Psoas muscle (tissue), 8 donors: ENCODE data around the gene GTPBP1. TPM values are rescaled to one million over a fixed set of nuclear protein-coding genes. Genes with fewer than 3 reads are reported as not detected.

ENCODE experiments used
- ATAC-seq, 4 donors: fragments of 200-7000 bp; cut with Tn5 transposase; one replicate each; pipeline ENCODE4 v1.9.1; 2020; ENCODE audit warnings: moderate library complexity in 3 of 4, mild to moderate bottlenecking in 2 of 4
- DNase-seq, 2 donors: peaks; one replicate each; pipeline ENCODE4 v3.0.0-alpha.2; 2020
- H3K27ac ChIP-seq: fragments of 200-600 bp; one replicate; pipeline ENCODE4 v1.8.0; 2022
- H3K27me3 ChIP-seq, 3 donors: fragments of 200-600 bp in 1 of 3; one replicate each; pipeline versions ENCODE4 v1.6.1 to v1.8.0; 2013 to 2022; ENCODE audit warnings: low read length in 2 of 3, mild to moderate bottlenecking in 2 of 3, moderate library complexity in 1 of 3; ENCODE audit not compliant: insufficient read depth in 3 of 3
- H3K36me3 ChIP-seq, 2 donors: fragments of 200-600 bp in 1 of 2; one replicate each; pipeline versions ENCODE4 v1.6.1 to v1.8.0; 2013 to 2022; ENCODE audit warnings: low read depth in 1 of 2, mild to moderate bottlenecking in 1 of 2, moderate library complexity in 1 of 2; ENCODE audit not compliant: insufficient read depth in 1 of 2
- H3K4me1 ChIP-seq: fragments of 200-600 bp; one replicate; pipeline ENCODE4 v1.8.0; 2022
- H3K4me3 ChIP-seq: fragments of 200-600 bp; one replicate; pipeline ENCODE4 v1.8.0; 2022; ENCODE audit warnings: mild to moderate bottlenecking
- H3K9me3 ChIP-seq: fragments of 200-600 bp; one replicate; pipeline ENCODE4 v1.8.0; 2022
- WGBS, 3 donors: extraction: QIAGEN DNeasy Blood & Tissue Kit; methylation state at CpG; one replicate each; pipeline versions ENCODE4 v1.1.6 to v1.1.7; 2013; 5-methylcytosine and 5-hydroxymethylcytosine counted together
- intact Hi-C, 2 donors: fragments of 100-400 bp; cut with DNase I; formaldehyde crosslinking; loops; one replicate each; pipeline versions ENCODE4 v1.11.0 to v1.14.2; 2022
- polyA plus RNA-seq, 3 donors: library from polyadenylated mRNA; stranded (reverse); fragments of 200-250 nt; gene quantifications; one replicate each; pipeline ENCODE4 v1.2.3, GENCODE V29; 2013
- total RNA-seq, 4 donors: library from RNA; stranded (reverse); fragmentation: NEBNext Ultra II Directional in 2 of 4; extraction: Animal tissue kit (Norgen Biotek cat#: 25700) in 2 of 4; gene quantifications; one replicate each; pipeline versions ENCODE4 v1.2.1 to v1.2.4, GENCODE V29; 2021 to 2023
- TF ChIP-seq, protein P1 (sequence below): fragments of 200-600 bp; IDR thresholded peaks from one replicate; pipeline ENCODE4 v1.8.0; 2022; ENCODE audit warnings: antibody characterized with exemption
- donor health status: healthy with polysubstance abuse.
- donor health status: DM: no; HTN: no; CAD: no; lungs with moderate emphysema.
- donor health status: Bipolar disorder and iron deficiency.
- donor health status: healthy.
- donor health status: DM: yes; HTN: yes; CAD: no.
- donor health status: DM: no; HTN: no; CAD: no.
- donor health status: DM: no; HTN: no; CAD: no.
- donor health status: DM: yes; HTN: yes; CAD: no.

The GTPBP1 gene
- total and polyA plus RNA-seq, 7 donors: 16.4 to 46.1 (median 24.3) TPM

- no peak overlapping the region for H3K4me3 ChIP-seq
- DNase-seq (peak in 1 of 2 donors; percentile 47), ATAC-seq (no peak)
- no peaks in the 10 kb centered on the region for H3K9me3 ChIP-seq
- no peaks in the 10 kb centered on the region for H3K27me3 ChIP-seq
- TF ChIP-seq, protein P1, sequence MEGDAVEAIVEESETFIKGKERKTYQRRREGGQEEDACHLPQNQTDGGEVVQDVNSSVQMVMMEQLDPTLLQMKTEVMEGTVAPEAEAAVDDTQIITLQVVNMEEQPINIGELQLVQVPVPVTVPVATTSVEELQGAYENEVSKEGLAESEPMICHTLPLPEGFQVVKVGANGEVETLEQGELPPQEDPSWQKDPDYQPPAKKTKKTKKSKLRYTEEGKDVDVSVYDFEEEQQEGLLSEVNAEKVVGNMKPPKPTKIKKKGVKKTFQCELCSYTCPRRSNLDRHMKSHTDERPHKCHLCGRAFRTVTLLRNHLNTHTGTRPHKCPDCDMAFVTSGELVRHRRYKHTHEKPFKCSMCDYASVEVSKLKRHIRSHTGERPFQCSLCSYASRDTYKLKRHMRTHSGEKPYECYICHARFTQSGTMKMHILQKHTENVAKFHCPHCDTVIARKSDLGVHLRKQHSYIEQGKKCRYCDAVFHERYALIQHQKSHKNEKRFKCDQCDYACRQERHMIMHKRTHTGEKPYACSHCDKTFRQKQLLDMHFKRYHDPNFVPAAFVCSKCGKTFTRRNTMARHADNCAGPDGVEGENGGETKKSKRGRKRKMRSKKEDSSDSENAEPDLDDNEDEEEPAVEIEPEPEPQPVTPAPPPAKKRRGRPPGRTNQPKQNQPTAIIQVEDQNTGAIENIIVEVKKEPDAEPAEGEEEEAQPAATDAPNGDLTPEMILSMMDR: no peak
- H3K4me1 ChIP-seq: peaks cover 14% of the 10 kb centered on the region
- intact Hi-C loops: no loop called here
- 74 to 80% (median 77%) methylated on average over 16 of the region's 16 CpGs for WGBS, 3 donors
- peaks cover 0 to 4% of the 10 kb centered on the region in 2 donors for H3K36me3 ChIP-seq
- H3K27ac ChIP-seq: no peak overlapping the region
Observed at GRCh38 chr22:38758276-38758945, 52.7 kb downstream of the GTPBP1 start.

DNA sequence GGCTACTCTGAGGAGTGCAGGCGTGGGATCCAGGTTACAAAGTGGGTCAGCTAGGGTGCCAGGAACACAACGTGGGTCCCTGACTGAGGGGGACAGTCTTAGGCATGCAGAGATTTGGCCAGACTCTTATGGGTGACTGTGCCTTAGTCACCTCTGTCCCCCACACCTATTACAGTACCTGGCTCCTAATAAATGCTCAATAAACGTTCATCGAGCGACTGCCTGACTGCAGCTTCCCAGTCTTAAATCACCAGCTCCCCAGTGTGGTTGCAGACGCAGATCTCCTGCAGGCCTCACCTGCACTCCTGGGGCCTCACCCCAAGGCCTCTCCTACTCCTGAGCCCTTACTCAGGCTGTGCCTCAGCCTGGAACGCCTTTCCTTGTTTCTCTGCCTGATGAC, 53.3 kb downstream of the GTPBP1 start:
- Histone ChIP-seq H3K27ac (no peak overlapping the region), H3K9me3 (no peaks in the 10 kb centered on the region), H3K4me1 (peaks cover 10% of the 10 kb centered on the region), H3K36me3 (no peaks in the 10 kb centered on the region), H3K4me3 (no peak overlapping the region), H3K27me3 (no peaks in the 10 kb centered on the region)
- TF ChIP-seq, protein P1: no peak
- DNase-seq (no peak), ATAC-seq (no peak)
- intact Hi-C loops: no loop called here
- 87 to 90% (median 88%) methylated on average over 7 of the region's 7 CpGs for WGBS, 3 donors

DNA sequence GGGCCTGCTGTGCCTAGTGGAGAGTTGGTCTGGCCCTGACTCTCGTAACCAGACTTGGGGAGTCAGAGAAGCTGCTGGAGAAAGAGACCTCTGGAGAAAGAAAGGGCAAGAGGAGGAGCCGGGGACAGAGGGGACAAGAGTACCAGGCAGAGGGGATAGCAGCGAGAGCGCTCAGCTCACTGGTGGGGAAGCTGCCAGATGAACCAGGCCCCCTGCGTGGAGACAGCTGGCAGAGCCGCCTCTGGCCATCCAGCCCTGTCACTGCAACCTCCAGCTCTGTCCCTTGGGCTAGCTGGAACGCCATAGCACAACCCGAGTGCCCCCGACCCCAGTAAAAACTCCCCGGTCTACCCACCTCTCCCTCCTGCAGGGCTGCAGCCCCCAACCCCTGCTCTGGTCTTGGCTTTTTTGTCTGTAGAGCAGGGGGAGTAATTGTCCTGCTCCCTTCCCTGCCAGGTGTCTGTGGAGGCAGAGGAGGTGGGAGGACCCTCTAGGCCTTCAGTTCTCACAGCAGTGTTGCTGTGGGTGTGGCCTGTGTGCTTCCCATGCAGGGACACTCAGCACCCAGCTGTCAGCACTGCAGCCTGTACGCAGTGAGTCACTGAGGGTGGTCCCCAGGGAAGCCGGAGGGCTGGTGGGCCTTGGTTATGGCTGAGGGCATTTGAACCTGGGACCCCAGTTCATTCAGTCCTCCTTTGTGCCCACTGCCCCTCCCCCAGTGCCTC, 54.9 kb downstream of the GTPBP1 start:
- Histone ChIP-seq H3K4me3 (no peak overlapping the region), H3K36me3 (no peaks in the 10 kb centered on the region), H3K27me3 (no peaks in the 10 kb centered on the region), H3K9me3 (no peaks in the 10 kb centered on the region), H3K4me1 (peaks cover 10% of the 10 kb centered on the region), H3K27ac (no peak overlapping the region)
- peak in 1 of 2 donors; percentile 52 for DNase-seq
- 51 to 69% (median 53%) methylated on average over 11 to 12 of the region's 12 CpGs for WGBS, 3 donors
- TF ChIP-seq, protein P1: no peak
- intact Hi-C loops: loop anchor here in 1 of 2 donors (10.0 kb wide), 1 partner anchor 84 kb away; the partner anchor contains the start of gene NPTXR
- ATAC-seq: no peak

- DNase-seq (peak in 1 of 2 donors; percentile 48), ATAC-seq (no peak)
- WGBS, 3 donors: 46 to 60% (median 54%) methylated on average over 20 of the region's 20 CpGs
- H3K4me1 ChIP-seq: peaks cover 17% of the 10 kb centered on the region
- no peaks in the 10 kb centered on the region for H3K27me3 ChIP-seq
- TF ChIP-seq, protein P1: no peak
- no peak overlapping the region for H3K4me3 ChIP-seq
- no peaks in the 10 kb centered on the region for H3K36me3 ChIP-seq
- H3K9me3 ChIP-seq: no peaks in the 10 kb centered on the region
- no peak overlapping the region for H3K27ac ChIP-seq
- intact Hi-C loops: loop anchor here in 1 of 2 donors (10.0 kb wide), 1 partner anchor 83 kb away; the partner anchor contains the start of gene NPTXR
Observed at GRCh38 chr22:38761202-38762162, 55.7 kb downstream of the GTPBP1 start.
